Natural killer cell treated with Interleukin-12 subunit alpha and Interleukin-12 subunit beta and Interleukin-15 and Interleukin-18, amount 100 ng/mL, for 72 hours (primary cell): ENCODE data around the gene TLX2. TPM values are rescaled to one million over a fixed set of nuclear protein-coding genes. Genes with fewer than 3 reads are reported as not detected.
"Not testable (repeated sequence)": the region's sequence is repeated elsewhere in the genome, so short reads cannot be mapped to it uniquely, and the experiment has no call there.

Experiments used
- ATAC-seq, 2 donors: fragments of 150-1000 bp; cut with Tn5 transposase in 1 of 2; sonication (Bioruptor Pico), chemical (Tn5 transposase) in 1 of 2; 2 replicates each; pipeline ENCODE4 v1.10.0; 2021
- DNase-seq: peaks from one replicate; pipeline ENCODE4 v3.0.0; 2022; ENCODE audit warnings: low spot score
- H3K27ac Mint-ChIP-seq, 2 donors: 1 replicate in 1 of 2; 2 replicates in 1 of 2; pipeline ENCODE4 v1.8.0; 2022; ENCODE audit warnings: mixed read lengths in 2 of 2, mild to moderate bottlenecking in 1 of 2, moderate library complexity in 1 of 2
- H3K27me3 Mint-ChIP-seq, 2 donors: 1 replicate in 1 of 2; 2 replicates in 1 of 2; pipeline ENCODE4 v1.8.0; 2022; ENCODE audit warnings: mixed read lengths in 2 of 2
- H3K36me3 Mint-ChIP-seq: one replicate; pipeline ENCODE4 v1.8.0; 2022; ENCODE audit warnings: mixed read lengths
- H3K4me1 Mint-ChIP-seq, 2 donors: 1 replicate in 1 of 2; 2 replicates in 1 of 2; pipeline ENCODE4 v1.8.0; 2022; ENCODE audit warnings: low read depth in 2 of 2, mixed read lengths in 2 of 2, mild to moderate bottlenecking in 1 of 2
- H3K4me3 Mint-ChIP-seq: one replicate; pipeline ENCODE4 v1.8.0; 2022; ENCODE audit warnings: mixed read lengths
- H3K9me3 Mint-ChIP-seq: 2 replicates; pipeline ENCODE4 v1.8.0; 2022; ENCODE audit warnings: mixed read lengths
- total RNA-seq, 2 donors: library from RNA; stranded (reverse); gene quantifications; one replicate each; pipeline ENCODE4 v1.2.3, GENCODE V29; 2022

TLX2 gene
- total RNA-seq, 2 donors from 2014 or later: 0.12 to 0.95 TPM

- DNase-seq (peak; percentile 69), ATAC-seq (peak; percentile 66 to 72)
- H3K4me1 Mint-ChIP-seq: peaks cover 12 to 16% of the 10 kb centered on the region in 2 donors
- H3K9me3 Mint-ChIP-seq: no peaks in the 10 kb centered on the region
- H3K36me3 Mint-ChIP-seq: no peaks in the 10 kb centered on the region
- H3K27me3 Mint-ChIP-seq: peaks cover 10 to 13% of the 10 kb centered on the region in 2 donors
- peak overlapping the region; percentile 68 to 87 for H3K27ac Mint-ChIP-seq
- H3K4me3 Mint-ChIP-seq: peak overlapping the region; percentile 88
Observed at GRCh38 chr2:74554820-74555531, 40.7 kb downstream of the TLX2 start.

GRCh38 chr2:74555610-74556103, 41.4 kb downstream of the TLX2 start:
- H3K27ac Mint-ChIP-seq: peak overlapping the region; percentile 68 to 87
- H3K4me3 Mint-ChIP-seq: peak overlapping the region; percentile 88
- DNase-seq: no peak
- H3K27me3 Mint-ChIP-seq: peaks cover 8 to 9% of the 10 kb centered on the region in 2 donors
- no peak for ATAC-seq
- H3K36me3 Mint-ChIP-seq: no peaks in the 10 kb centered on the region
- no peaks in the 10 kb centered on the region for H3K9me3 Mint-ChIP-seq
- H3K4me1 Mint-ChIP-seq: peaks cover 12 to 23% of the 10 kb centered on the region in 2 donors

- DNase-seq (no peak), ATAC-seq (no peak)
- H3K27ac Mint-ChIP-seq: no peak overlapping the region
- no peaks in the 10 kb centered on the region for H3K9me3 Mint-ChIP-seq
- H3K36me3 Mint-ChIP-seq: no peaks in the 10 kb centered on the region
- H3K4me1 Mint-ChIP-seq: peaks cover 12 to 24% of the 10 kb centered on the region in 2 donors
- peaks cover 7 to 8% of the 10 kb centered on the region in 2 donors for H3K27me3 Mint-ChIP-seq
- H3K4me3 Mint-ChIP-seq: peak overlapping the region; percentile 88
Observed at GRCh38 chr2:74556159-74556558, 41.9 kb downstream of the TLX2 start.

GRCh38 chr2:74556831-74557370, 42.7 kb downstream of the TLX2 start:
- H3K36me3 Mint-ChIP-seq: no peaks in the 10 kb centered on the region
- no peaks in the 10 kb centered on the region for H3K9me3 Mint-ChIP-seq
- H3K27ac Mint-ChIP-seq: no peak overlapping the region
- no peak for ATAC-seq
- DNase-seq: no peak
- no peak overlapping the region for H3K4me3 Mint-ChIP-seq
- H3K4me1 Mint-ChIP-seq: peaks cover 12 to 26% of the 10 kb centered on the region in 2 donors
- H3K27me3 Mint-ChIP-seq: peaks cover 6 to 11% of the 10 kb centered on the region in 2 donors

- Mint-ChIP-seq H3K27me3 (peaks cover 14 to 15% of the 10 kb centered on the region in 2 donors), H3K27ac (no peak overlapping the region), H3K9me3 (no peaks in the 10 kb centered on the region), H3K36me3 (no peaks in the 10 kb centered on the region), H3K4me1 (peaks cover 0 to 19% of the 10 kb centered on the region in 2 donors), H3K4me3 (no peak overlapping the region)
- ATAC-seq (no peak), DNase-seq (no peak)
Observed at GRCh38 chr2:74558284-74559230, 44.3 kb downstream of the TLX2 start.

- no peak overlapping the region for H3K4me3 Mint-ChIP-seq
- H3K4me1 Mint-ChIP-seq: peaks cover 0 to 17% of the 10 kb centered on the region in 2 donors
- H3K9me3 Mint-ChIP-seq: no peaks in the 10 kb centered on the region
- H3K27ac Mint-ChIP-seq: no peak overlapping the region
- peaks cover 15 to 22% of the 10 kb centered on the region in 2 donors for H3K27me3 Mint-ChIP-seq
- no peak for DNase-seq
- H3K36me3 Mint-ChIP-seq: no peaks in the 10 kb centered on the region
- ATAC-seq: no peak
Observed at GRCh38 chr2:74559912-74560311, 45.7 kb downstream of the TLX2 start.

- DNase-seq (no peak), ATAC-seq (peak in 1 of 2 donors; percentile 7)
- Mint-ChIP-seq H3K4me3 (no peak overlapping the region), H3K4me1 (peaks cover 0 to 17% of the 10 kb centered on the region in 2 donors), H3K27me3 (peaks cover 17 to 22% of the 10 kb centered on the region in 2 donors), H3K9me3 (no peaks in the 10 kb centered on the region), H3K36me3 (no peaks in the 10 kb centered on the region), H3K27ac (peak overlapping the region in 1 of 2 donors; percentile 53)
Observed at GRCh38 chr2:74560591-74560990, 46.3 kb downstream of the TLX2 start.

- H3K4me3 Mint-ChIP-seq, DNase-seq, H3K36me3 Mint-ChIP-seq, H3K9me3 Mint-ChIP-seq, H3K27ac Mint-ChIP-seq, ATAC-seq: not testable (repeated sequence)
- Mint-ChIP-seq H3K4me1 (peaks cover 2 to 17% of the 10 kb centered on the region in 2 donors), H3K27me3 (peaks cover 21 to 26% of the 10 kb centered on the region in 2 donors)
Observed at GRCh38 chr2:74561022-74561421, 46.8 kb downstream of the TLX2 start.

GRCh38 chr2:74562126-74562775, 48.0 kb downstream of the TLX2 start:
- H3K9me3 Mint-ChIP-seq: no peaks in the 10 kb centered on the region
- H3K27me3 Mint-ChIP-seq: peaks cover 26 to 30% of the 10 kb centered on the region in 2 donors
- H3K4me3 Mint-ChIP-seq: no peak overlapping the region
- peaks cover 10 to 19% of the 10 kb centered on the region in 2 donors for H3K4me1 Mint-ChIP-seq
- DNase-seq (no peak), ATAC-seq (peak in 1 of 2 donors; percentile 50)
- H3K36me3 Mint-ChIP-seq: no peaks in the 10 kb centered on the region
- peak overlapping the region in 1 of 2 donors; percentile 5 for H3K27ac Mint-ChIP-seq

- H3K4me1 Mint-ChIP-seq: peaks cover 10 to 19% of the 10 kb centered on the region in 2 donors
Observed at GRCh38 chr2:74564222-74564621, 50.0 kb downstream of the TLX2 start.

GRCh38 chr2:74566076-74566753, 52.0 kb downstream of the TLX2 start:
- peaks cover 32 to 36% of the 10 kb centered on the region in 2 donors for H3K27me3 Mint-ChIP-seq
- ATAC-seq (no peak), DNase-seq (no peak)
- no peaks in the 10 kb centered on the region for H3K36me3 Mint-ChIP-seq
- peaks cover 10% of the 10 kb centered on the region in 2 donors for H3K4me1 Mint-ChIP-seq
- H3K4me3 Mint-ChIP-seq: peak overlapping the region; percentile 4
- no peak overlapping the region for H3K27ac Mint-ChIP-seq
- no peaks in the 10 kb centered on the region for H3K9me3 Mint-ChIP-seq

More at GRCh38 chr2:74564222-74564621, 50.0 kb downstream of the TLX2 start:
- ATAC-seq (no peak), DNase-seq (no peak)
- H3K27ac Mint-ChIP-seq: no peak overlapping the region
- peaks cover 35 to 36% of the 10 kb centered on the region in 2 donors for H3K27me3 Mint-ChIP-seq
- H3K9me3 Mint-ChIP-seq: no peaks in the 10 kb centered on the region
- no peaks in the 10 kb centered on the region for H3K36me3 Mint-ChIP-seq
- H3K4me3 Mint-ChIP-seq: no peak overlapping the region

- peaks cover 9 to 10% of the 10 kb centered on the region in 2 donors for H3K4me1 Mint-ChIP-seq
- ATAC-seq: no peak
Observed at GRCh38 chr2:74566754-74567085, 52.5 kb downstream of the TLX2 start.

More at GRCh38 chr2:74566754-74567085, 52.5 kb downstream of the TLX2 start:
- Mint-ChIP-seq H3K36me3 (no peaks in the 10 kb centered on the region), H3K9me3 (no peaks in the 10 kb centered on the region), H3K4me3 (no peak overlapping the region), H3K27me3 (peaks cover 27 to 32% of the 10 kb centered on the region in 2 donors), H3K27ac (no peak overlapping the region)
- DNase-seq: no peak
